A549 (cell line): ENCODE data around the gene LHFPL2.

ENCODE experiments used
- CBX2 ChIP-seq: fragments of 200-600 bp; sonication (generic); IDR thresholded peaks from 2 replicates; pipeline ENCODE4 v1.6.1; 2016; ENCODE audit warnings: low read depth, mild to moderate bottlenecking, borderline replicate concordance
- CTCF ChIP-seq: fragments of >200 bp; sonication (Bioruptor Twin); formaldehyde crosslinking; IDR thresholded peaks from 3 replicates; pipeline ENCODE4 v1.5.1; 2016
- EHMT2 ChIP-seq: fragments of 200-600 bp; sonication (generic); IDR thresholded peaks from 2 replicates; pipeline ENCODE4 v1.6.1; 2016; ENCODE audit warnings: antibody characterized with exemption, low read depth, mild to moderate bottlenecking, moderate library complexity
- ESRRA ChIP-seq: fragments of 150-350 bp; IDR thresholded peaks from 2 replicates; pipeline ENCODE4 v1.6.1; 2014; ENCODE audit warnings: mild to moderate bottlenecking, low read length, borderline replicate concordance
- MYC ChIP-seq: IDR thresholded peaks from 2 replicates; pipeline ENCODE4 v1.6.1; 2012; ENCODE audit warnings: mild to moderate bottlenecking, inconsistent platforms, low read length, improper control_type of control experiment, borderline replicate concordance
- POLR2A ChIP-seq: IDR thresholded peaks from 2 replicates; pipeline ENCODE4 v1.6.1; 2012; ENCODE audit warnings: mild to moderate bottlenecking, low read length
- POLR2AphosphoS2 ChIP-seq: conservative IDR thresholded peaks from 2 replicates; pipeline ENCODE4 v1.6.1; 2012; ENCODE audit warnings: low read length, improper control_type of control experiment, inconsistent platforms
- RNF2 ChIP-seq: fragments of 200-600 bp; sonication (generic); IDR thresholded peaks from 2 replicates; pipeline ENCODE4 v1.6.1; 2016; ENCODE audit warnings: low read depth, mild to moderate bottlenecking, antibody characterized with exemption, moderate library complexity, borderline replicate concordance
- ZFP36 ChIP-seq: fragments of 450-650 bp; IDR thresholded peaks from 2 replicates; pipeline ENCODE4 v1.6.1; 2014; ENCODE audit warnings: borderline replicate concordance; ENCODE audit not compliant: partially characterized antibody

- TF ChIP-seq EHMT2 (no peak), CTCF (no peak), POLR2AphosphoS2 (no peak), ZFP36 (no peak), POLR2A (no peak), MYC (no peak), CBX2 (no peak), RNF2 (no peak), ESRRA (no peak)
These were observed 110.2 kb downstream of the LHFPL2 start for GRCh38 chr5:78538240-78538850.
